ENCODE data around the gene ELP2.

DNA sequence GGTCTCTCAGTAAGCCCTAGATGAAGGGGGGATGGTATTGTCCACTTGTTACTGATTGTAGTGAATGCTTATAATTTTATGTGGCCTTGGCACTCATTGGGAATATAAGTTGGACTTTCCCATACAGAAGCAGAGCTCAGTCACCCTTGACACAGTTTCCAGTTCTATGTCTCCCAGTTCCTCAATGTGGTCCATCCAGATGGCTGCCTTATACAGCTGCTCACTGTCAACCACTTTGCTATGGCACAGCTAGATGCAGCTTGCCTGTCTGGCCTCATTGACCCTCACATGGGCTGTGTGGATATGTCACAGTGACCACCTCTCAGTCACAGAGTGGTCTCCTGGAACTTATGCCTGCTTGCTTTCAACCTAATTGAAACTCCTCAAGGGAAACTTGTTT, 22.2 kb upstream of the ELP2 start:
- TF ChIP-seq, protein P1, sequence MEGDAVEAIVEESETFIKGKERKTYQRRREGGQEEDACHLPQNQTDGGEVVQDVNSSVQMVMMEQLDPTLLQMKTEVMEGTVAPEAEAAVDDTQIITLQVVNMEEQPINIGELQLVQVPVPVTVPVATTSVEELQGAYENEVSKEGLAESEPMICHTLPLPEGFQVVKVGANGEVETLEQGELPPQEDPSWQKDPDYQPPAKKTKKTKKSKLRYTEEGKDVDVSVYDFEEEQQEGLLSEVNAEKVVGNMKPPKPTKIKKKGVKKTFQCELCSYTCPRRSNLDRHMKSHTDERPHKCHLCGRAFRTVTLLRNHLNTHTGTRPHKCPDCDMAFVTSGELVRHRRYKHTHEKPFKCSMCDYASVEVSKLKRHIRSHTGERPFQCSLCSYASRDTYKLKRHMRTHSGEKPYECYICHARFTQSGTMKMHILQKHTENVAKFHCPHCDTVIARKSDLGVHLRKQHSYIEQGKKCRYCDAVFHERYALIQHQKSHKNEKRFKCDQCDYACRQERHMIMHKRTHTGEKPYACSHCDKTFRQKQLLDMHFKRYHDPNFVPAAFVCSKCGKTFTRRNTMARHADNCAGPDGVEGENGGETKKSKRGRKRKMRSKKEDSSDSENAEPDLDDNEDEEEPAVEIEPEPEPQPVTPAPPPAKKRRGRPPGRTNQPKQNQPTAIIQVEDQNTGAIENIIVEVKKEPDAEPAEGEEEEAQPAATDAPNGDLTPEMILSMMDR (IDR thresholded peaks at IDR 0.05), result no peak
- TF ChIP-seq POLR2A (IDR thresholded peaks at IDR 0.05), result no peak

Measured in adrenal gland (tissue), 5 donors.